GM21786 (cell line): Measurements from ENCODE around the gene KIF5A.
"Not testable (repeated sequence)": the region's sequence is repeated elsewhere in the genome, so short reads cannot be mapped to it uniquely, and the experiment has no call there.

Experiments
- ATAC-seq: cut with Tn5 transposase; IDR thresholded peaks from one replicate; pipeline ENCODE4 v1.9.1; 2021; ENCODE audit not compliant: unreplicated experiment

KIF5A gene

GRCh38 chr12:57580466-57580795, 30.6 kb downstream of the KIF5A start:
- no peak for ATAC-seq

GRCh38 chr12:57581802-57582201, 32.0 kb downstream of the KIF5A start:
- no peak for ATAC-seq

GRCh38 chr12:57582440-57582839, 32.6 kb downstream of the KIF5A start:
- no peak for ATAC-seq

DNA sequence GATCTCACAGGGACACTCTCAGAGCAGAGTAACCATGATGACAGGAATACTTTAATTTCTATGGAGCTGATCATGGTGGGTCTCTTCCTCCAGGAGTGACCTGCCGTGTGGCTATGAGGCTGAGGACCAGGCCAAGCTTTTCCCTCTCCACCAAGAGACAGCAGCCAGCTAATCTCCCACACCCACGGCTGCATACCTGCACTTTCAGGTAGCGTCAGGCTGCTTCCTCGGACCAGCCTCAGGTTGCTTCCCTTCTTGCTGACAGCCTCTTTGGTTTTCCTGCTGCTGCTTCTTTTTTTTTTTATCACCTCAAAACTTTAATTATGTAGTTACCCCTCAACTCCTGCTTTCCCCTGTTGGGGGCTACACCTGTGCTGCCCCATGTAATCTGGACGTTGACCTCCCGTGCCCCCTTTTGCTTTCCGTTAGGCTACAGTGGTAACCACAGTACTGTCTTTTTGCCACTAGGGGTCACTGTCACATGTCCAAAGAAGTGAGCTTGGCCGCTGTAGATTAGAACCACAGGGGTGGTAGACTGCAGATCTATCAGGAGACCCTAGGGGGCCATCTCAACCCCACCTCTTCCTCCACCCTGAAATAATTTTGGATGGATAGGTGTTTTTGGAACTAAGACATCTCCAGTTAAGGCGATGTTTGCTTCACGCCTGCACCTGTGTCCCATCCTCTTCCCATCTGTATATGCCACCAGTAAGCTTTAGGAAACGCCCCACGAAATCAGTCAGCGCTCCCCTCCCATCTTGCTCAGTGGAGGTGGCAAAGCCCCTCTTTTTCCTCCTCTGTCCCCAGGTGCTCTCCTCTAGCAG, 33.4 kb downstream of the KIF5A start:
- ATAC-seq: peak; percentile 97

DNA sequence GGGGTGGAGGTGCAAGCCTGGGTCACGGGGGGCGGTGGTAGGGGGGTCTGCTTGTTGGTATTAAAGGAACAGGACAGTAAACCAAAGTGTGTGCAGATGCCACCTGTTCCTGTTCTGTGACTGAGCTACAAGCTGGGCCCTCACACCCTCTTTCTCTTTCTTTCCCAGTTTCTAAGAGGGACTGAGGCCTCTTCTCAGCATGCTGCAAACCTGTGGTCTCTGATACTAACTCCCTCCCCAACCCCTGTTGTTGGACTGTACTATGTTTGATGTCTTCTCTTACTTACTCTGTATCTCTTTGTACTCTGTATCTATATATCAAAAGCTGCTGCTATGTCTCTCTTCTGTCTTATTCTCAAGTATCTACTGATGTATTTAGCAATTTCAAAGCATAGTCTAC, 34.2 kb downstream of the KIF5A start:
- no peak for ATAC-seq

- no peak for ATAC-seq
Observed at GRCh38 chr12:57584690-57585089, 34.8 kb downstream of the KIF5A start.

GRCh38 chr12:57585156-57585555, 35.3 kb downstream of the KIF5A start:
- no peak for ATAC-seq

- no peak for ATAC-seq
Observed at GRCh38 chr12:57586128-57586527, 36.3 kb downstream of the KIF5A start.

DNA sequence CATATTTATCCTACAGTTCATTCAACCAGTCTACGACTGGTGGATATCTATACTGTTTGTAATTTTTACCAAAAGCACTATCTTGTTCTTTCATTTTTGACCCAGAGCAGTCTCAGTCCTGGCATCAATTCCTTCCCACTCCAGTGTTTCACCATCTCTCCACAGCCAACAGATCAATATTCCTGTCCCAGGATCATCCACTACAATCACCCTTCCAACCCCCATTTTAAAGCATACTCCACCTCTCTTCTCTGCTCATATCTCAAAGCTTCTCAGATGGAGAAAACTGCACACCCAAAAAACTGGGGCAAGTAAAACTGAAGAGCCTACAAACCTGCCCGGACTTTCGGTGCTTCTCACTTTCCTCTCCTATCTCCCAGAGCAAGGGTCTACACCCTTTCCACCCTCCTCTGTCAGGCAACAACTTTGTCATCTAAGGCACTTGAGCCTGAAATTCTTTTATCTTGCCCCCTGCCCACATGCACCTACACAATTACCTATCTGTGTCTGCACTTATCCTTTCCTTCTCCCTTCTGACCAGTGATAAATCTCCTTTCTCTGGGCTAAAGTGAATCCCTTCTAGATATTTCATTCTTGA, 37.1 kb downstream of the KIF5A start:
- no peak for ATAC-seq

DNA sequence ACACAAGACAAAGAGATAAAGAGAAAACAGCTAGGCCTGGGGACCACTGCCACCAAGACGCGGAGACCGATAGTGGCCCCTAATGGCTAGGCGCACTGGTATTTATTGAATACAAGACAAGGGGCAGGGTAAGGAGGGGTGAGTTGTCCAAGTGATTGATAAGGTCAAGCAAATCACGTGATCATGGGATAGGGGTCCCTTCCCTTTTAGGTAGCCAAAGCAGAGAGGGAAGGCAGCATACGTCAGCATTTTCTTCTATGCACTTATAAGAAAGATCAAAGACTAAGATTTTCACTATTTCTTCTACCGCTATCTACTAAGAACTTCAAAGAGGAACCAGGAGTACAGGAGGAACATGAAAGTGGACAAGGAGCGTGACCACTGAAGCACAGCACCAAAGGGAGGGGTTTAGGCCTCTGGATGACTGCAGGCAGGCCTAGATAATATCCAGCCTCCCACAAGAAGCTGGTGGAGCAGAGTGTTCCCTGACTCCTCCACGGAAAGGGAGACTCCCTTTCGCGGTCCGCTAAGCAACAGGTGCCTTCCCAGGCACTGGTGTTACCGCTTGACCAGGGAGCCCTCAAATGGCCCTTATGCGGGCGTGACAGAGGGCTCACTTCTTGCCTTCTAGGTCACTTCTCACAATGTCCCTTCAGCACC, 39.2 kb downstream of the KIF5A start:
- not testable (repeated sequence) for ATAC-seq

GRCh38 chr12:57590479-57590863, 40.6 kb downstream of the KIF5A start:
- ATAC-seq: no peak

- ATAC-seq: peak; percentile 95
Observed at GRCh38 chr12:57590864-57591781, 41.3 kb downstream of the KIF5A start, which contains the start of gene PIP4K2C. PIP4K2C (plus strand) TSS chr12:57591192; CDS start chr12:57591290, 98 bp downstream.

- ATAC-seq: no peak
Observed at GRCh38 chr12:57591782-57592325, 42.0 kb downstream of the KIF5A start.

DNA sequence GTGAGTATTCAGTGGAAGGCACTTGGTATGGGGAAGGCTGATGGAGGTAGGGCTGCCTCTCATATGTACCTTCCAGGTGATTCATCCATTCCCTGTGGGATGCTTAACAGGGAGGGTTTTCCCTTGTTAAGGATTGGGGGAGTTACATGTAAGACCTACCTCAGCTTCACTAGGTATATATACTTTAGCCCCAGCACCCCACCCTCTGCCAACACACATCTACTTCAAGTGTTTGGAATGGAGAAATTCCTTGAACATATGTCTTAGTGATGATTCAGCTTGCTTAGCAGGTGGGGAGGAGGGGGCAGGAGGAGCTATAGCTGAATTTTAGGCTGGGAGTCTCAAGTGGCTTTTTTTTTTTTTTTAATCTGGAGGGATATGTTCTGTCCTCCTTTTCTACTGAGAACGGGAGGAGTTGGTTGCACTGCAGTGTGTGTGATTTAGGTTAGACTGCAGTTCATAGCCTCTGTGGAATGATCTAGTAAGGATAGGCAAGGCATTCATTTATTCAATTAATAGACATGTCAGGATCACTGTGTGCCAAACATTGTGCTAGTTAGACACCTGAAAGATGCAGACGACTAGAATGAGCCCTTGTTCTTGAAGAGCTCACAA, 42.8 kb downstream of the KIF5A start:
- ATAC-seq: no peak

DNA sequence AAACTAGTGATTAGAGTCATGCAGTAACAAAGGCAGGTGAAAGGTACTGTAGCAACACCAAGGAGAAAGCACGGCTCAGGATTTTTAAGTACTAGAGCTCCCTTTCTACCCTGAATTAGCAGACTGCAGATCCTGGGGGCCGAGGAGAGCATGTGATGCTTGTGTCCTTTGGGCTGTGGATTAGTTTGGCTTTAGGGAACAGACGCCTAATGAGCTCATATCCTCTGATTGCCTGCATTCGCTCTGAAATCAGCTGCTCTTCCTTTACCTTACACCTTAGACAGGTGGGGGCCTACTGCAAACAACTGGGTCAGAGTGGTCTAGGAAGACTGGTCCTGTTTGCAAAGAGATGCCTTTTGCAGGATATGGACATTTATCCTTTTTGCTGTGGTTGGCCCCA, 43.3 kb downstream of the KIF5A start:
- no peak for ATAC-seq

DNA sequence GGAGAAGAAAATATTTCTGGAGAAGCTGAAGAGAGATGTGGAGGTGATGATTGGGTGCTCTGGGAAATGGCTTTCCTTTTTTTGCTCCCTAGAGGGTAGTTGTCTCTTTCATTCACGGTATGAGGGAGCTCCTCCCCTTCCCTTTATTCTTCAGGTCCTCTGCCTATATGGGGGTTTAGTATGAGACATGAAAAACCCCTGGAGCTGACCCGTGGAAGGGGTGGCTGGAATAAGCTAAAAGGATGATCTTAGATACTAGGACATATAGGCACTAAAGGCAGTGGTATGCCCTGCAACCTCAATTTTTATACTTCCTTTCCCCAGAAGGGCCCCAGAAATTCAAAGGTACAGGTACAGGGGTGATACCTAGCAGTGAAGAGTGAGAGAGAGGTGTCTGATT, 50.6 kb downstream of the KIF5A start:
- ATAC-seq: no peak

- no peak for ATAC-seq
Observed at GRCh38 chr12:57602544-57602943, 52.7 kb downstream of the KIF5A start.

DNA sequence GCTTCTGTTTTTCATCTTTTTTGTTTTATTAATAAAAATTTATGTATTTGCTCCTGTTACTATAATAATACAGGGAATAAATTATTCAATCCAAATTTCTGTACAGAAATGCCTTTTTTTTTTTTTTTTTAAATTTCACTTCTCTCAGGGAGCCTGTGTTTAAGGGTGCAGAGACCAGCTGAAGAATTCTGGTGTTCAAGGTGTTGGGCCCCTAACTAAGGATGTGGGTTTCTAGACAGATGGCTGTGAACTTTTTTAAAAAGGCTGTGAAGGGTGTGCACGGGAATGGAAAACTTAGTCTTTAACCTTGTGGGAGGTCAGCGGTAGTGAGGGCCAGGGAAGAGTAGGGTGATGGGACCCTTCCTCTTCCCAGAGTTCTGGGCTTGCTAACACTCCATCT, 53.5 kb downstream of the KIF5A start:
- ATAC-seq: no peak

DNA sequence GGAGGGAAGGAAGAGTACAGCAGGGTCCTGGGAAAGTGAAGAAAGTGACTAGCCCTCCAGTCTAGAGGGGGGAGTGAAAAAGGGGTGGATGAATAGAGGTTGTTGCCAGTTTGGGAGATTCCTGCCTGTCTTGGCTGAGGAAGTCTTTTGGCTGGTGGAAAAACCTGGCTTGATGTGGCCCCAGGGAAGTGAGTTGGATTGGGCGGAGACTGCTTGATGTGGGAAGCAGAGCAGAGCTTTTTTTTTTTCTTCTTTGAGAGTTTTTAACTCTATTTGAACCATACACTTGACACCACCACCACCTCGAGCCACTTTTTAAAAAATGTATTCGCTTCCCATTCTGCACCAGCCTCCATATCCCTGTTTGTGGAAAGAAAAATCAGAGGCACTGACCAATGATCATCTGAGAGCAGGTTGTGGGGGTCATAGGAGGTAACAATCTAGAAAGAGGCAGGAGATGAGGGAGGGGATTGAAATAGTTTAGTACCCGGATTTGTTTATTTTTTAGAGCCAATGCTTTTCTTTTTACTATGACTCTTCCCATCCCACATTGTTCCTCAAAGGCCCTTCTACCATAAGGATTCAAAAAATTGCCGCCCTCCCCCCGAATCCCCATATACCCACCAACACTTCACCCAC, 54.1 kb downstream of the KIF5A start:
- no peak for ATAC-seq

DNA sequence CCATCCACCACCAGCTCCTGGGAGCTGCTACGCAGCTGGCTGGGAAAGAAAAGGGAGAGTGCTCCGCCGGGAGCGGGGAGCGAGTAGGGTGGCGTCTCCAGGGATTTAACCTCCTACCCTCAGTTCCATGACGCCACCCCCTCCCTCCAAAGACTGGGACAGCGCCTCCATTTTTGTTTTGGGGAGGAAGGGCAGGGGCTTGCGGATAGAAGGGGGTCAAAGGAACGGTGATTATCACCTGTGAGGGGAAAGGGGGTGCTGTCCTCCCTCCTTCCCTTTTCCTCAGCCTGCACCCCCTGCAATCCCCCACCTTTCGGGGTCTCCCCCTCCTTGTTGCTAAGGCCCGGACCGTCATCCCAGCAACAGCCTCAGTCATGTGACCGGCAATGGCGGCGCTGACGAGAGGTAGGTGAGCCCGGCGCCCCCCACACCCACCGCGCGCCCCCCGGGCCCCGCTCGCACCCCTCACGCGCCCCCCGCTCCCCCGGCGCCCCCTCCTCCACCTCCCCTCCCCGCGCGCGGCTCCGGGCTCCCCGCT, 54.7 kb downstream of the KIF5A start, which contains the start of gene DTX3:
Gene DTX3, plus strand, starts transcription at position 371 of the 538 bp plus-strand sequence. CDS start 1,694 bp downstream, outside the sequence.
- ATAC-seq: no peak
